Suprapubic skin (tissue), 4 donors: Measurements from ENCODE around the gene CPNE4.

Experiments used
- EP300 ChIP-seq: sonication (generic); formaldehyde crosslinking; IDR thresholded peaks from one replicate; pipeline ENCODE4 v1.6.1; 2017; ENCODE audit warnings: antibody characterized with exemption
- POLR2A ChIP-seq, 2 donors: fragments of 450-650 bp; IDR thresholded peaks; one replicate each; pipeline ENCODE4 v1.6.1; 2017; ENCODE audit warnings: antibody characterized with exemption in 2 of 2, mild to moderate bottlenecking in 2 of 2, moderate library complexity in 2 of 2
- POLR2AphosphoS5 ChIP-seq, 3 donors: sonication (generic); formaldehyde crosslinking; IDR thresholded peaks; one replicate each; pipeline ENCODE4 v1.6.1; 2017; ENCODE audit warnings: antibody characterized with exemption in 3 of 3
- TF ChIP-seq, protein P1 (sequence below), 2 donors: fragments of 200-600 bp in 1 of 2; fragments of 450-650 bp in 1 of 2; sonication (generic) in 1 of 2; IDR thresholded peaks; one replicate each; pipeline ENCODE4 v1.5.1; 2016 to 2019; ENCODE audit warnings: antibody characterized with exemption in 2 of 2, mild to moderate bottlenecking in 1 of 2, moderate library complexity in 1 of 2

GRCh38 chr3:131636266-131636775 lies 398.5 kb downstream of the CPNE4 start:
- TF ChIP-seq, protein P1, sequence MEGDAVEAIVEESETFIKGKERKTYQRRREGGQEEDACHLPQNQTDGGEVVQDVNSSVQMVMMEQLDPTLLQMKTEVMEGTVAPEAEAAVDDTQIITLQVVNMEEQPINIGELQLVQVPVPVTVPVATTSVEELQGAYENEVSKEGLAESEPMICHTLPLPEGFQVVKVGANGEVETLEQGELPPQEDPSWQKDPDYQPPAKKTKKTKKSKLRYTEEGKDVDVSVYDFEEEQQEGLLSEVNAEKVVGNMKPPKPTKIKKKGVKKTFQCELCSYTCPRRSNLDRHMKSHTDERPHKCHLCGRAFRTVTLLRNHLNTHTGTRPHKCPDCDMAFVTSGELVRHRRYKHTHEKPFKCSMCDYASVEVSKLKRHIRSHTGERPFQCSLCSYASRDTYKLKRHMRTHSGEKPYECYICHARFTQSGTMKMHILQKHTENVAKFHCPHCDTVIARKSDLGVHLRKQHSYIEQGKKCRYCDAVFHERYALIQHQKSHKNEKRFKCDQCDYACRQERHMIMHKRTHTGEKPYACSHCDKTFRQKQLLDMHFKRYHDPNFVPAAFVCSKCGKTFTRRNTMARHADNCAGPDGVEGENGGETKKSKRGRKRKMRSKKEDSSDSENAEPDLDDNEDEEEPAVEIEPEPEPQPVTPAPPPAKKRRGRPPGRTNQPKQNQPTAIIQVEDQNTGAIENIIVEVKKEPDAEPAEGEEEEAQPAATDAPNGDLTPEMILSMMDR (IDR thresholded peaks at IDR 0.05) = no peak
- TF ChIP-seq POLR2AphosphoS5 (IDR thresholded peaks at IDR 0.05) (no peak), POLR2A (IDR thresholded peaks at IDR 0.05) (no peak), EP300 (no peak)
